Left lung (tissue), 10 donors: ENCODE measurements around the gene PHOSPHO2. TPM values are rescaled to one million over a fixed set of nuclear protein-coding genes. Genes with fewer than 3 reads are reported as not detected.

Source experiments
- ATAC-seq: fragments of 200-7000 bp; cut with Tn5 transposase; one replicate; pipeline ENCODE4 v1.9.1; 2020; ENCODE audit warnings: moderate library complexity
- DNase-seq, 4 donors: peaks; one replicate each; pipeline ENCODE4 v3.0.0-alpha.2; 2013 to 2020
- H3K27ac ChIP-seq, 2 donors: fragments of 200-600 bp; sonication (generic) in 1 of 2; one replicate each; pipeline versions ENCODE4 v1.5.0 to v1.8.0; 2020 to 2021
- H3K27me3 ChIP-seq, 2 donors: fragments of 200-600 bp; sonication (generic) in 1 of 2; one replicate each; pipeline versions ENCODE4 v1.5.0 to v1.8.0; 2020 to 2021
- H3K36me3 ChIP-seq, 2 donors: fragments of 200-600 bp; sonication (generic) in 1 of 2; one replicate each; pipeline versions ENCODE4 v1.5.0 to v1.8.0; 2020 to 2021
- H3K4me1 ChIP-seq, 2 donors: fragments of 200-600 bp; one replicate each; pipeline ENCODE4 v1.8.0; 2021
- H3K4me3 ChIP-seq, 2 donors: fragments of 200-600 bp; sonication (generic) in 1 of 2; one replicate each; pipeline versions ENCODE4 v1.5.0 to v1.8.0; 2020 to 2021; ENCODE audit warnings: mild to moderate bottlenecking in 1 of 2
- H3K9me3 ChIP-seq, 2 donors: fragments of 200-600 bp; sonication (generic) in 1 of 2; one replicate each; pipeline versions ENCODE4 v1.5.0 to v1.8.0; 2020 to 2021
- intact Hi-C, 2 donors: fragments of 100-400 bp; cut with DNase I; formaldehyde crosslinking; loops; one replicate each; pipeline versions ENCODE4 v1.11.2 to v1.14.2; 2022
- polyA plus RNA-seq, 6 donors: library from polyadenylated mRNA; unstranded; fragments of 120-200 nt; gene quantifications; one replicate each; pipeline ENCODE4 v1.2.1, GENCODE V29; 2013; ENCODE audit not compliant: insufficient read length in 6 of 6
- total RNA-seq, 2 donors: library from RNA; stranded (reverse); fragmentation: NEBNext Ultra II Directional; extraction: Animal tissue kit (Norgen Biotek cat#: 25700); gene quantifications; one replicate each; pipeline ENCODE4 v1.2.1, GENCODE V29; 2021
- TF ChIP-seq, protein P1 (sequence below), 2 donors: fragments of 200-600 bp; sonication (generic) in 1 of 2; IDR thresholded peaks; one replicate each; pipeline versions ENCODE4 v1.5.0 to v1.8.0; 2021; ENCODE audit warnings: antibody characterized with exemption in 2 of 2
- donor health status: DM: no; HTN: yes; CAD: no.
- donor health status: DM: no; HTN: no; CAD: no.

The PHOSPHO2 gene
- total and polyA plus RNA-seq, 8 donors: 5.4 to 17.9 (median 14.2) TPM

DNA sequence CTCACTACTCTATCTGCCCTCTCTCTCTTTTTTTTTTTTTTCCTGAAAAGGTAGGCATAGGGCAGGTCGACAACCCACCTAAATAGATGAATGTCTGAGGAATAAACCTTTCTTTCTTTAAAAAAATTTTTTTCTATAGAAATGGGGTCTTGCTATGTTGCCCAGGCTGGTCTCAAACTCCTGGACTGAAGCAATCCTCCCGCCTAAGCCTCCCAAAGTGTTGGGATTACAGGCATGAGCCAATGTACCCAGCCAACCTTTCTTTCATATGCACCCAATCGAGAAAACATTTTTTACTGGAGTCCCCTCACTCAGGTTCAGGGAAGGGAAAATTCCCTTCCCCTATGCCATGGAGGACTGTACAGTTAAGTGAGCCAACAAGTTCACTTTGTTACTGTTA is 31.0 kb upstream of the PHOSPHO2 start:
- no peak for ATAC-seq
- no peak overlapping the region for H3K27ac ChIP-seq
- intact Hi-C loops: no loop called here
- H3K27me3 ChIP-seq: no peaks in the 10 kb centered on the region
- TF ChIP-seq, protein P1, sequence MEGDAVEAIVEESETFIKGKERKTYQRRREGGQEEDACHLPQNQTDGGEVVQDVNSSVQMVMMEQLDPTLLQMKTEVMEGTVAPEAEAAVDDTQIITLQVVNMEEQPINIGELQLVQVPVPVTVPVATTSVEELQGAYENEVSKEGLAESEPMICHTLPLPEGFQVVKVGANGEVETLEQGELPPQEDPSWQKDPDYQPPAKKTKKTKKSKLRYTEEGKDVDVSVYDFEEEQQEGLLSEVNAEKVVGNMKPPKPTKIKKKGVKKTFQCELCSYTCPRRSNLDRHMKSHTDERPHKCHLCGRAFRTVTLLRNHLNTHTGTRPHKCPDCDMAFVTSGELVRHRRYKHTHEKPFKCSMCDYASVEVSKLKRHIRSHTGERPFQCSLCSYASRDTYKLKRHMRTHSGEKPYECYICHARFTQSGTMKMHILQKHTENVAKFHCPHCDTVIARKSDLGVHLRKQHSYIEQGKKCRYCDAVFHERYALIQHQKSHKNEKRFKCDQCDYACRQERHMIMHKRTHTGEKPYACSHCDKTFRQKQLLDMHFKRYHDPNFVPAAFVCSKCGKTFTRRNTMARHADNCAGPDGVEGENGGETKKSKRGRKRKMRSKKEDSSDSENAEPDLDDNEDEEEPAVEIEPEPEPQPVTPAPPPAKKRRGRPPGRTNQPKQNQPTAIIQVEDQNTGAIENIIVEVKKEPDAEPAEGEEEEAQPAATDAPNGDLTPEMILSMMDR (IDR thresholded peaks at IDR 0.05): no peak
- no peak overlapping the region for H3K4me3 ChIP-seq
- no peaks in the 10 kb centered on the region for H3K4me1 ChIP-seq
- DNase-seq: no peak
- H3K36me3 ChIP-seq: no peaks in the 10 kb centered on the region
- H3K9me3 ChIP-seq: no peaks in the 10 kb centered on the region

DNA sequence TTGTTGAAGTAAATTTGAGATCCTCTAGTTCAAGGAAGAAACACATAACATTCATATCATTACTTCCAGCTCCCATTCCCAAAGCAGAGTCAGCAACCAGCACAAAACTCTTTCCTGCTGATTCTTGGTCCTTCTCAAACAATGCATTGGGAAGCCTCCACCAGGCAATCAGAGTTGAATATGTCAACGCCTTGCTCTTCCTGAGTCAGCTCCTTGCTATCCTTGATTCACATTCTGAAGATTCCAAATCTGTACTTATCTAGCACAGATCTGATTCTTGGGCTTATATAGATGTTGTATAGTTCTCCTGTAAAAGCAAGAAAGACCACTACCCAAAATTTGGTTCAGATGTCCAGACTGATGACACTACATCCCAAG is 29.7 kb upstream of the PHOSPHO2 start:
- ATAC-seq: no peak
- H3K9me3 ChIP-seq: no peaks in the 10 kb centered on the region
- TF ChIP-seq, protein P1 (IDR thresholded peaks at IDR 0.05): no peak
- H3K27ac ChIP-seq: no peak overlapping the region
- no peak for DNase-seq
- intact Hi-C loops: no loop called here
- H3K4me3 ChIP-seq: no peak overlapping the region
- H3K4me1 ChIP-seq: no peaks in the 10 kb centered on the region
- H3K27me3 ChIP-seq: no peaks in the 10 kb centered on the region
- H3K36me3 ChIP-seq: no peaks in the 10 kb centered on the region

DNA sequence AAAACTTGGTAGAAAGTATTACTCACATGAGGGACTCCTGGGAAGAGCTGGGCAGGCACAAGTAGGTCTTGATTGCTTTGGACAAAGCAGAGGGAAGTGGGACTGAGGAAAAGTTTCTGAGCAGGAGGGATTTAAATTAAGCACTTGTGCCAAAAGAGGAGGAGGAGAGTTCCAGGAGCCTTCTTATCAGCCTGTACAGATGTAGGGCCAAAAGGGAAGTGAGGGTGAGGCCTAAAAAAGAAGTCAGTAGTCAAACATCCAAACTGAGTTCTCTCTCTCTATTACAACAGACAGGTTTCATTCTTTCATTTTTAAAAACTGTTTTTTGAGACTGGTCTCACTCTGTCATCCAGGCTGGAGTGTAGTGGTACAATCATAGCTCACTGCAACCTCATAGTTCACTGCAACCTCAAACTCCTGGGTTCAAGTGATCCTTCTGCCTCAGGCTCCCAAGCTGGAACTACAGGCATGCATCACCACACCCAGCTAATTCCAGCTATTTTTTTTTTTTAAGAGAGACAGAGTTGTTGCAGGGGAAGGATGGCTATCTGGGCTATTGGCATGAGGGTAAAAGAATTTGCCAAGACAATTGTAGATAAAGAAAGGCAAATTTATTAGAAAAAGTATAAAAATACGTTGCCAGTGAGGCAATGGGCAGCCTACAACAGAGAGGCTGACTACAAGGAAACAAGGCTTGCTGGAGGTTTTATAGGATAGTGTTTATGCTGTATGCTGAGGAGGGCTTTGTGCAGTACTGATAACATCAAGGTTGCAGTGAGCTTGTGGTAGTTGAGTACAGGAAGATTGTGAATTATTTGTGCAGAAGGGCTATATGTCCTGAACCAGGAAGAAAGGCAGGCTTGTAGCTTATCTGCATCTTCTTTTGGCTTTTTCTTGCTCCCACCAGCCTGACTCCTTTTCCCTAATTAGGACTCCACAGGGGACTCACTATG is 29.0 kb upstream of the PHOSPHO2 start:
- no peak overlapping the region for H3K27ac ChIP-seq
- TF ChIP-seq, protein P1 (IDR thresholded peaks at IDR 0.05): no peak
- no peaks in the 10 kb centered on the region for H3K27me3 ChIP-seq
- no peak overlapping the region for H3K4me3 ChIP-seq
- intact Hi-C loops: no loop called here
- no peaks in the 10 kb centered on the region for H3K36me3 ChIP-seq
- DNase-seq: no peak
- no peaks in the 10 kb centered on the region for H3K4me1 ChIP-seq
- H3K9me3 ChIP-seq: no peaks in the 10 kb centered on the region
- ATAC-seq: no peak

DNA sequence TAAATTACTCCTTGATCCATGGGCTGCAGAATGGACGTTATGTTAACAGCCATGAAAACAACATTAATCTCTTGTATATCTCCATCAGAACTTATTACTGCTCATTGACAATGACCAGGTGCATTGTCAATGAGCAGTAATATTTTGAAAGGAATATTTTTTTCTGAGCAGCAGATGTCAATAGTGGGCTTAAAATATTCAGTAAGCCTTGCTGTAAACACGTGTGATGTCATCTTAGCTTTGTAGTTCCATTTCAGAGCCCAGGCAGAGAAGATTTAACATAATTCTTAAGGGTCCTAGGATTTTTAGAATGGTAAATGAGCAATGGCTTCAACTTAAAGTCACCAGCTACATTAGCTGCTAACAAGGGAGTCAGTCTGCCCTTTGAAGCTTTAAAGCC is 26.7 kb upstream of the PHOSPHO2 start:
- TF ChIP-seq, protein P1 (IDR thresholded peaks at IDR 0.05): no peak
- H3K27ac ChIP-seq: no peak overlapping the region
- ATAC-seq (no peak), DNase-seq (no peak)
- no peaks in the 10 kb centered on the region for H3K36me3 ChIP-seq
- intact Hi-C loops: no loop called here
- H3K4me3 ChIP-seq: no peak overlapping the region
- no peaks in the 10 kb centered on the region for H3K4me1 ChIP-seq
- no peaks in the 10 kb centered on the region for H3K27me3 ChIP-seq
- no peaks in the 10 kb centered on the region for H3K9me3 ChIP-seq

DNA sequence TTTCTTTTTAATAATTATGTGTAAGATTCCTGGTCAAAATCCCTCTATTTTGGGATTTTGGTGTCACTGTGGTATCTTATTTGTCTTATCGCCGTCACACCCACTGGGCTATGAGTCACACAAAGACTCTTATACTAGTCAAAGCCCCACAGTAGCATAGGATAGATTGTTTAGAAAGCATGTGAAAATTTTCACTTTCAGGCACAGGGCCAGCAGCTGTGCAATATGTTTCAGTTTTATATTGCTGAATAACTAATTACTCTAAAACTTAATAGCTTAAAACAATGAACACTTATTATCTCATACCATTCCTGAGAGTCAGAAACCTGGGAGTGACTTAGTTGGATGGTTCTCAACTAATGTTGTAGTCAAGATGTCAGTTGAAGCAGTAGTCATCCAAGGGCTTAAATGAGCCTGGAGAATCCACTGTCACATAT is 24.0 kb upstream of the PHOSPHO2 start:
- no peak overlapping the region for H3K27ac ChIP-seq
- ATAC-seq (no peak), DNase-seq (no peak)
- intact Hi-C loops: no loop called here
- H3K36me3 ChIP-seq: no peaks in the 10 kb centered on the region
- H3K4me3 ChIP-seq: no peak overlapping the region
- no peaks in the 10 kb centered on the region for H3K27me3 ChIP-seq
- no peaks in the 10 kb centered on the region for H3K9me3 ChIP-seq
- TF ChIP-seq, protein P1 (IDR thresholded peaks at IDR 0.05): no peak
- H3K4me1 ChIP-seq: no peaks in the 10 kb centered on the region
